ENCODE results near the gene PDHB.

- TF ChIP-seq CTCF (IDR thresholded peaks at IDR 0.05 in 8 of 11, conservative IDR thresholded peaks at IDR 0.05 in 3 of 11) (no peak), POLR2AphosphoS5 (IDR thresholded peaks at IDR 0.05) (no peak), POLR2A (IDR thresholded peaks at IDR 0.05) (no peak)
Measured at GRCh38 chr3:58462829-58463180, 29.2 kb upstream of the PDHB start.

Measured in spleen (tissue), 7 donors.